ENCODE data around the gene SLC4A8. TPM values are rescaled to one million over a fixed set of nuclear protein-coding genes. Genes with fewer than 3 reads are reported as not detected.

The SLC4A8 gene
- polyA plus RNA-seq, 2 of the 4 experiments (the other 2 are of a cell fraction) = 1.1 to 2.3 TPM

DNA sequence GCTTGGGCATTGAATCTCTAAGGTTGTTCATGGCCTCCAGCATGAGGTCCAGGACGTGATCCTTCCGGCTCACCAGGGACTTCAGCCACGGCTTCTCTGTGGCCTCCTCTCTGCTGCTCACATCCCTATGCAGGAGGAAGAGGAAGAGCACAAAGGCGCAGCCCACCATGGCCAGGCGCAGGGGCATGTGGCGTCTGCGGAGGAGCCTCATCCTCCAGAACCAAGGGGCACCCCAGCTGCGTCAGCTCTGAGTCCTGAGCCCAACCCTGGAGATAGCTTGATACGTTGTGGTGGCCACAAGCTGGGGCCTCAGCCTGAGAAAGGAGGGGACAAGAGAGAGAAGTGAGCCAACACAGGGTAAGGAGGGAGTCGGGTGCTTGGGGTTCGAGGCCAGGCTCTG lies 45.1 kb upstream of the SLC4A8 start:
- DNase-seq (ENCODE audit: low read depth in 1 of 2, low spot score in 1 of 2) (no peak), ATAC-seq (no peak), FAIRE-seq (no peak)
- WGBS (ENCODE audit: missing lambda C conversion rate) = 79% methylated on average over 11 of the region's 11 CpGs
- Histone ChIP-seq H3K4me2 (no peak overlapping the region), H3K4me3 (no peak overlapping the region), H3K27ac (no peak overlapping the region), H3K4me1 (peaks cover 3% of the 10 kb centered on the region; the same call in 1 of the 3 replicates), H3K9me3 (no peaks in the 10 kb centered on the region)
- TF ChIP-seq HDAC2 (IDR thresholded peaks at IDR 0.05) = no peak
- ChIA-PET CTCF (no interaction called here), POLR2A (no interaction called here)

DNA sequence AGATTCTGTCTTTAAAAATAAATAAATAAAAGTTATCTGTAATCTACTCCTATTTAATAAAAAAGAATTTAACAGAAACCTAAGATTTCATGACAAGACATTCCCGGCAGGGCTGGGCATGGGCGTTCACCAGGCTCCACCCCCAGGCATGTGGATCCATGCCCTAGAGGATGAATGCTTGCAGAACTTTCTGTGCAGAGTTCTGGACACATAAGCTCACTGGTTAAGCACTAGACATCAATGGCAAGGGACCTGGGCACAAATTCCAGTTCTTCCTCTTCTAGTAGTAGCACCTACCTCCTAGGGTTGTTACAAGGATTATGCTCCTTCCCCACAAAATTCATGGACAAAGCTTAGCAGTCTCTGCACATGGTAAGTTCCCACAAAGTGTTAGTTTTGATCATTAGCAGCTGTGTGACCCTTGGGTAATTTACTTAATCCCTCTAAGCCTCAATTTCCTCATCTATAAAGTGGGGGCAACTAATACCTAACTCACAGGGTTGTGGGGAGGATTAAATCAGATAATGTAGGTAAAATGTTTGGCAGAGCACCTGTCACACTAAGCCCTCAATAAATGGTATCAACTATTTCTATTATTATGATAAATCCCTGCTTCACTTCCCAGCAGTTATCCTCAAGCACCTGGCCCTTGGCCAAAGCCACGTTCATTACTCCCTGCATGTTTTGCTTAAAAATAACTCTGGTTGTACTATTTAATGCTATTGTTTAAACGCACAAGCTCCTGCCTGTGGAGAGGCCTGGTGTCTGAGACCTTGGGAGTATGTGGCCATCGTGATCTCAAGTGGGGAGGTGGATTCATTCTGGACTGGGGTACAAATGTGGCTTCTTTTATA lies 43.2 kb upstream of the SLC4A8 start:
- no peak overlapping the region for H3K27ac ChIP-seq
- FAIRE-seq = no peak
- CTCF ChIA-PET = interaction anchor here (1.0 kb wide), 1 partner anchor 119 kb away, joined by 3 read pairs; no protein-coding TSS in a partner anchor
- H3K4me2 ChIP-seq = no peak overlapping the region
- peaks cover 3% of the 10 kb centered on the region; the same call in 1 of the 3 replicates for H3K4me1 ChIP-seq
- POLR2A ChIA-PET = interaction anchor here (0.6 kb wide), 1 partner anchor 10 kb away, joined by 3 read pairs; no protein-coding TSS in a partner anchor
- DNase-seq (ENCODE audit: low read depth in 1 of 2, low spot score in 1 of 2) = no peak
- no peak for ATAC-seq
- TF ChIP-seq, protein P1, sequence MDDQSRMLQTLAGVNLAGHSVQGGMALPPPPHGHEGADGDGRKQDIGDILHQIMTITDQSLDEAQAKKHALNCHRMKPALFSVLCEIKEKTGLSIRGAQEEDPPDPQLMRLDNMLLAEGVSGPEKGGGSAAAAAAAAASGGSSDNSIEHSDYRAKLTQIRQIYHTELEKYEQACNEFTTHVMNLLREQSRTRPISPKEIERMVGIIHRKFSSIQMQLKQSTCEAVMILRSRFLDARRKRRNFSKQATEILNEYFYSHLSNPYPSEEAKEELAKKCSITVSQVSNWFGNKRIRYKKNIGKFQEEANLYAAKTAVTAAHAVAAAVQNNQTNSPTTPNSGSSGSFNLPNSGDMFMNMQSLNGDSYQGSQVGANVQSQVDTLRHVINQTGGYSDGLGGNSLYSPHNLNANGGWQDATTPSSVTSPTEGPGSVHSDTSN (IDR thresholded peaks at IDR 0.05) = no peak
- no peak for TF ChIP-seq RFX5 (IDR thresholded peaks at IDR 0.05)
- no peak for TF ChIP-seq HOXB5 (CRISPR knock-in tag; IDR thresholded peaks at IDR 0.05)
- no peak for TF ChIP-seq BHLHE40 (IDR thresholded peaks at IDR 0.05; ENCODE audit: low read depth, low read length)
- TF ChIP-seq TP53 (CRISPR knock-in tag; IDR thresholded peaks at IDR 0.05) = no peak
- TF ChIP-seq JUN (IDR thresholded peaks at IDR 0.05) = no peak
- TF ChIP-seq ZFP36 (IDR thresholded peaks at IDR 0.05; ENCODE audit: borderline replicate concordance, partially characterized antibody) = no peak
- TF ChIP-seq MAZ (IDR thresholded peaks at IDR 0.05; ENCODE audit: borderline replicate concordance, low read depth, low read length) = no peak
- no peak overlapping the region for H3K4me3 ChIP-seq
- 54% methylated on average over 5 of the region's 5 CpGs for WGBS (ENCODE audit: missing lambda C conversion rate)
- no peaks in the 10 kb centered on the region for H3K9me3 ChIP-seq

DNA sequence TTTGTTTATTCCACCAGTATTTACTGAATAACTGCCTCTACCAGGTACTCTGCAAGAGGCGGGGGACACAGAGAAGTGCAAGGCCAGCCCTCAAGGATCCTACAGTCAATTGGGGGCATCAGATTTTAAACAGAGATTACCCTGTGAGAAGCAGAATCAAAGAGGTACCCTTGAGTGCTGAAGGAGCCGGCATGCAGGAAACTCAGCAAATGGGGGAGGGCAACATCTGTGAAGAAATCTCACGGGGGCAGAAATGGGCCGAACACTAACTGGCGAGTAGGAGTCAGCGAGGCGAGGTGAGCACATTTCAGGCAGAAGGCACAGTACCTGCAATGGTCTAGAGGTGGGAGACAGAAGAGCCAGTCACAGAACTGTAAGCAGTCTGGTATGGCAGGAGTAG lies 42.5 kb upstream of the SLC4A8 start:
- POLR2A ChIA-PET = no interaction called here
- H3K4me1 ChIP-seq = peaks cover 3% of the 10 kb centered on the region; the same call in 1 of the 3 replicates
- H3K9me3 ChIP-seq = no peaks in the 10 kb centered on the region
- H3K27ac ChIP-seq = no peak overlapping the region
- no peak overlapping the region for H3K4me3 ChIP-seq
- DNase-seq (ENCODE audit: low read depth in 1 of 2, low spot score in 1 of 2) (no peak), FAIRE-seq (no peak), ATAC-seq (no peak; a peak in 1 of 6 replicates)
- CTCF ChIA-PET = no interaction called here
- no peak for TF ChIP-seq KDM1A (IDR thresholded peaks at IDR 0.05; ENCODE audit: low read depth)
- TF ChIP-seq, protein P2, sequence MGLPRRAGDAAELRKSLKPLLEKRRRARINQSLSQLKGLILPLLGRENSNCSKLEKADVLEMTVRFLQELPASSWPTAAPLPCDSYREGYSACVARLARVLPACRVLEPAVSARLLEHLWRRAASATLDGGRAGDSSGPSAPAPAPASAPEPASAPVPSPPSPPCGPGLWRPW (IDR thresholded peaks at IDR 0.05) = no peak
- no peak for TF ChIP-seq BHLHE40 (IDR thresholded peaks at IDR 0.05; ENCODE audit: low read depth, low read length)
- TF ChIP-seq POLR2A (IDR thresholded peaks at IDR 0.05; ENCODE audit: low read length) = no peak
- no peak for TF ChIP-seq FOSB (CRISPR knock-in tag; IDR thresholded peaks at IDR 0.05)
- TF ChIP-seq HOXB13 (CRISPR knock-in tag; IDR thresholded peaks at IDR 0.05; ENCODE audit: low read depth) = no peak
- TF ChIP-seq TFCP2L1 (CRISPR knock-in tag; IDR thresholded peaks at IDR 0.05) = no peak
- no peak for TF ChIP-seq SMC3 (IDR thresholded peaks at IDR 0.05)
- TF ChIP-seq GATA3 (IDR thresholded peaks at IDR 0.05; ENCODE audit: borderline replicate concordance) = no peak
- TF ChIP-seq SREBF2 (IDR thresholded peaks at IDR 0.05) = no peak
- TF ChIP-seq CBX2 (IDR thresholded peaks at IDR 0.05; ENCODE audit: borderline replicate concordance, low read depth) = no peak
- TF ChIP-seq, protein P3, sequence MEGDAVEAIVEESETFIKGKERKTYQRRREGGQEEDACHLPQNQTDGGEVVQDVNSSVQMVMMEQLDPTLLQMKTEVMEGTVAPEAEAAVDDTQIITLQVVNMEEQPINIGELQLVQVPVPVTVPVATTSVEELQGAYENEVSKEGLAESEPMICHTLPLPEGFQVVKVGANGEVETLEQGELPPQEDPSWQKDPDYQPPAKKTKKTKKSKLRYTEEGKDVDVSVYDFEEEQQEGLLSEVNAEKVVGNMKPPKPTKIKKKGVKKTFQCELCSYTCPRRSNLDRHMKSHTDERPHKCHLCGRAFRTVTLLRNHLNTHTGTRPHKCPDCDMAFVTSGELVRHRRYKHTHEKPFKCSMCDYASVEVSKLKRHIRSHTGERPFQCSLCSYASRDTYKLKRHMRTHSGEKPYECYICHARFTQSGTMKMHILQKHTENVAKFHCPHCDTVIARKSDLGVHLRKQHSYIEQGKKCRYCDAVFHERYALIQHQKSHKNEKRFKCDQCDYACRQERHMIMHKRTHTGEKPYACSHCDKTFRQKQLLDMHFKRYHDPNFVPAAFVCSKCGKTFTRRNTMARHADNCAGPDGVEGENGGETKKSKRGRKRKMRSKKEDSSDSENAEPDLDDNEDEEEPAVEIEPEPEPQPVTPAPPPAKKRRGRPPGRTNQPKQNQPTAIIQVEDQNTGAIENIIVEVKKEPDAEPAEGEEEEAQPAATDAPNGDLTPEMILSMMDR (IDR thresholded peaks at IDR 0.05) = no peak
- TF ChIP-seq CHD4 (IDR thresholded peaks at IDR 0.05; ENCODE audit: borderline replicate concordance) = no peak
- no peak for TF ChIP-seq KDM5A (IDR thresholded peaks at IDR 0.05)
- TF ChIP-seq RFX5 (IDR thresholded peaks at IDR 0.05) = no peak
- TF ChIP-seq, protein P4, sequence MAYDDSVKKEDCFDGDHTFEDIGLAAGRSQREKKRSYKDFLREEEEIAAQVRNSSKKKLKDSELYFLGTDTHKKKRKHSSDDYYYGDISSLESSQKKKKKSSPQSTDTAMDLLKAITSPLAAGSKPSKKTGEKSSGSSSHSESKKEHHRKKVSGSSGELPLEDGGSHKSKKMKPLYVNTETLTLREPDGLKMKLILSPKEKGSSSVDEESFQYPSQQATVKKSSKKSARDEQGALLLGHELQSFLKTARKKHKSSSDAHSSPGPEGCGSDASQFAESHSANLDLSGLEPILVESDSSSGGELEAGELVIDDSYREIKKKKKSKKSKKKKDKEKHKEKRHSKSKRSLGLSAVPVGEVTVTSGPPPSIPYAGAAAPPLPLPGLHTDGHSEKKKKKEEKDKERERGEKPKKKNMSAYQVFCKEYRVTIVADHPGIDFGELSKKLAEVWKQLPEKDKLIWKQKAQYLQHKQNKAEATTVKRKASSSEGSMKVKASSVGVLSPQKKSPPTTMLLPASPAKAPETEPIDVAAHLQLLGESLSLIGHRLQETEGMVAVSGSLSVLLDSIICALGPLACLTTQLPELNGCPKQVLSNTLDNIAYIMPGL (CRISPR knock-in tag; IDR thresholded peaks at IDR 0.05; ENCODE audit: borderline replicate concordance) = no peak
- no peak for TF ChIP-seq FOXS1 (CRISPR knock-in tag; IDR thresholded peaks at IDR 0.05)
- TF ChIP-seq JUNB (IDR thresholded peaks at IDR 0.05) = no peak
- no peak for TF ChIP-seq HEYL (CRISPR knock-in tag; IDR thresholded peaks at IDR 0.05)
- no peak overlapping the region for H3K4me2 ChIP-seq
- WGBS (ENCODE audit: missing lambda C conversion rate) = 90% methylated on average over 7 of the region's 7 CpGs
